Central memory CD8-positive, alpha-beta T cell (primary cell): Measurements from ENCODE around the gene RPS6KB1.
"Not testable (repeated sequence)": the region's sequence is repeated elsewhere in the genome, so short reads cannot be mapped to it uniquely, and the experiment has no call there.

Experiments used
- ATAC-seq: fragments of 150-1000 bp; cut with Tn5 transposase; replicated peaks from 2 replicates; pipeline ENCODE4 v1.10.0; 2022; ENCODE audit warnings: mild to moderate bottlenecking, moderate FRiP score, moderate number of reproducible peaks; ENCODE audit not compliant: poor library complexity, severe bottlenecking; ENCODE audit errors: extremely low read depth
- DNase-seq, 2 donors: peaks; one replicate each; pipeline ENCODE4 v3.0.0; 2021; ENCODE audit warnings: low spot score in 2 of 2
- H3K27ac Mint-ChIP-seq: one replicate; pipeline ENCODE4 v1.8.0; 2022; ENCODE audit warnings: low read depth, mild to moderate bottlenecking, moderate library complexity, mixed read lengths
- H3K27me3 Mint-ChIP-seq: one replicate; pipeline ENCODE4 v1.8.0; 2022; ENCODE audit warnings: mixed read lengths
- H3K36me3 Mint-ChIP-seq: one replicate; pipeline ENCODE4 v1.8.0; 2022; ENCODE audit warnings: mild to moderate bottlenecking, moderate library complexity, mixed read lengths; ENCODE audit not compliant: insufficient read depth
- H3K4me1 Mint-ChIP-seq: one replicate; pipeline ENCODE4 v1.8.0; 2022; ENCODE audit warnings: mixed read lengths
- H3K4me3 Mint-ChIP-seq: one replicate; pipeline ENCODE4 v1.8.0; 2022; ENCODE audit warnings: mild to moderate bottlenecking, moderate library complexity, mixed read lengths
- H3K9me3 Mint-ChIP-seq: one replicate; pipeline ENCODE4 v1.8.0; 2022; ENCODE audit warnings: mixed read lengths

RPS6KB1 gene

GRCh38 chr17:59892924-59893675 is at the start of gene RPS6KB1, which contains the start of gene TUBD1:
Gene RPS6KB1 (plus strand): TSS chr17:59893121. CDS start chr17:59893185, 64 bp downstream.
Gene TUBD1 (minus strand): TSS chr17:59892943. CDS start chr17:59891002, 1,941 bp downstream.
- ATAC-seq, result peak; percentile 93
- peak within 1 kb of the TSS; percentile 100 for H3K4me3 Mint-ChIP-seq
- peaks cover 53% of the 10 kb centered on the region for H3K4me1 Mint-ChIP-seq
- peak; percentile 95 to 98 for DNase-seq
- H3K9me3 Mint-ChIP-seq, result no peaks in the 10 kb centered on the region
- peaks cover 28% of the 10 kb centered on the region for H3K36me3 Mint-ChIP-seq
- peak within 1 kb of the TSS; percentile 100 for H3K27ac Mint-ChIP-seq
- no peaks in the 10 kb centered on the region for H3K27me3 Mint-ChIP-seq

- Mint-ChIP-seq H3K4me1 (peaks cover 50% of the 10 kb centered on the region), H3K4me3 (no peak overlapping the region), H3K9me3 (no peaks in the 10 kb centered on the region), H3K27me3 (no peaks in the 10 kb centered on the region), H3K27ac (no peak overlapping the region), H3K36me3 (peaks cover 32% of the 10 kb centered on the region)
- DNase-seq (no peak), ATAC-seq (no peak)
Measured at GRCh38 chr17:59844884-59845594, 47.9 kb upstream of the RPS6KB1 start.

- H3K4me3 Mint-ChIP-seq, result no peak overlapping the region
- no peaks in the 10 kb centered on the region for H3K27me3 Mint-ChIP-seq
- DNase-seq (no peak), ATAC-seq (no peak)
- H3K4me1 Mint-ChIP-seq, result peaks cover 43% of the 10 kb centered on the region
- H3K9me3 Mint-ChIP-seq, result no peaks in the 10 kb centered on the region
- peaks cover 26% of the 10 kb centered on the region for H3K36me3 Mint-ChIP-seq
- no peak overlapping the region for H3K27ac Mint-ChIP-seq
Measured at GRCh38 chr17:59845595-59846393, 47.1 kb upstream of the RPS6KB1 start.

- no peak for DNase-seq
- peak; percentile 64 for ATAC-seq
- peaks cover 35% of the 10 kb centered on the region for H3K4me1 Mint-ChIP-seq
- no peak overlapping the region for H3K4me3 Mint-ChIP-seq
- no peak overlapping the region for H3K27ac Mint-ChIP-seq
- no peaks in the 10 kb centered on the region for H3K9me3 Mint-ChIP-seq
- no peaks in the 10 kb centered on the region for H3K27me3 Mint-ChIP-seq
- peaks cover 22% of the 10 kb centered on the region for H3K36me3 Mint-ChIP-seq
Measured at GRCh38 chr17:59846394-59847165, 46.3 kb upstream of the RPS6KB1 start.

GRCh38 chr17:59848385-59848668 is 44.6 kb upstream of the RPS6KB1 start:
- H3K9me3 Mint-ChIP-seq, result no peaks in the 10 kb centered on the region
- ATAC-seq, result no peak
- H3K27ac Mint-ChIP-seq, result peak overlapping the region; percentile 60
- DNase-seq, result no peak
- no peaks in the 10 kb centered on the region for H3K27me3 Mint-ChIP-seq
- H3K4me3 Mint-ChIP-seq, result peak overlapping the region; percentile 32
- peaks cover 24% of the 10 kb centered on the region for H3K4me1 Mint-ChIP-seq
- peaks cover 11% of the 10 kb centered on the region for H3K36me3 Mint-ChIP-seq

- H3K27me3 Mint-ChIP-seq, result no peaks in the 10 kb centered on the region
- H3K9me3 Mint-ChIP-seq, result no peaks in the 10 kb centered on the region
- H3K4me3 Mint-ChIP-seq, result peak overlapping the region; percentile 32
- H3K4me1 Mint-ChIP-seq, result peaks cover 25% of the 10 kb centered on the region
- ATAC-seq (peak; percentile 25), DNase-seq (no peak)
- peak overlapping the region; percentile 60 for H3K27ac Mint-ChIP-seq
- H3K36me3 Mint-ChIP-seq, result peaks cover 12% of the 10 kb centered on the region
Measured at GRCh38 chr17:59848778-59849177, 44.1 kb upstream of the RPS6KB1 start.

- H3K9me3 Mint-ChIP-seq, DNase-seq, H3K27me3 Mint-ChIP-seq, H3K4me3 Mint-ChIP-seq, ATAC-seq: not testable (repeated sequence)
- Mint-ChIP-seq H3K36me3 (peaks cover 10% of the 10 kb centered on the region), H3K4me1 (peaks cover 25% of the 10 kb centered on the region), H3K27ac (peak overlapping the region; percentile 88)
Measured at GRCh38 chr17:59850311-59850710, 42.6 kb upstream of the RPS6KB1 start.

GRCh38 chr17:59851439-59852375 is 41.2 kb upstream of the RPS6KB1 start:
- no peak for DNase-seq
- Mint-ChIP-seq H3K27me3 (no peaks in the 10 kb centered on the region), H3K36me3 (peaks cover 10% of the 10 kb centered on the region), H3K4me3 (no peak overlapping the region), H3K4me1 (peaks cover 19% of the 10 kb centered on the region), H3K27ac (no peak overlapping the region), H3K9me3 (no peaks in the 10 kb centered on the region)
- no peak for ATAC-seq

- H3K9me3 Mint-ChIP-seq, H3K4me3 Mint-ChIP-seq, H3K27me3 Mint-ChIP-seq, H3K27ac Mint-ChIP-seq, DNase-seq, ATAC-seq: not testable (repeated sequence)
- H3K4me1 Mint-ChIP-seq, result peaks cover 19% of the 10 kb centered on the region
- peaks cover 10% of the 10 kb centered on the region for H3K36me3 Mint-ChIP-seq
Measured at GRCh38 chr17:59852847-59853167, 40.1 kb upstream of the RPS6KB1 start.

GRCh38 chr17:59853168-59853918 is 39.6 kb upstream of the RPS6KB1 start:
- DNase-seq, result no peak
- H3K4me3 Mint-ChIP-seq, result no peak overlapping the region
- peaks cover 19% of the 10 kb centered on the region for H3K4me1 Mint-ChIP-seq

More at GRCh38 chr17:59853168-59853918, 39.6 kb upstream of the RPS6KB1 start:
- Mint-ChIP-seq H3K9me3 (no peaks in the 10 kb centered on the region), H3K27me3 (no peaks in the 10 kb centered on the region), H3K36me3 (peaks cover 10% of the 10 kb centered on the region), H3K27ac (no peak overlapping the region)
- ATAC-seq, result peak; percentile 80
